GM19240 (cell line): ENCODE data around the gene CHD6.

Experiments used
- DNase-seq: peaks from one replicate; pipeline ENCODE4 v3.0.0; 2011; ENCODE audit warnings: low spot score; ENCODE audit not compliant: insufficient read length

The CHD6 gene

GRCh38 chr20:41467690-41468089 lies 150.5 kb downstream of the CHD6 start:
- DNase-seq, result no peak

GRCh38 chr20:41467220-41467619 lies 151.0 kb downstream of the CHD6 start:
- DNase-seq, result no peak

GRCh38 chr20:41463567-41463966 lies 154.6 kb downstream of the CHD6 start:
- no peak for DNase-seq

GRCh38 chr20:41462372-41463161 lies 155.6 kb downstream of the CHD6 start:
- peak; percentile 22 for DNase-seq

GRCh38 chr20:41458761-41459160 lies 159.4 kb downstream of the CHD6 start:
- no peak for DNase-seq

- no peak for DNase-seq
Measured at GRCh38 chr20:41457173-41457857, 160.9 kb downstream of the CHD6 start.

- DNase-seq, result no peak
Measured at GRCh38 chr20:41456351-41456750, 161.8 kb downstream of the CHD6 start.

- no peak for DNase-seq
Measured at GRCh38 chr20:41454250-41454649, 163.9 kb downstream of the CHD6 start.

GRCh38 chr20:41453010-41453950 lies 164.9 kb downstream of the CHD6 start:
- no peak for DNase-seq

- DNase-seq, result no peak
Measured at GRCh38 chr20:41452226-41452625, 166.0 kb downstream of the CHD6 start.

GRCh38 chr20:41447006-41447405 lies 171.2 kb downstream of the CHD6 start:
- DNase-seq, result no peak

- no peak for DNase-seq
Measured at GRCh38 chr20:41446456-41446855, 171.7 kb downstream of the CHD6 start.

- DNase-seq, result no peak
Measured at GRCh38 chr20:41444821-41445220, 173.4 kb downstream of the CHD6 start.

- peak; percentile 6 for DNase-seq
Measured at GRCh38 chr20:41443691-41444090, 174.5 kb downstream of the CHD6 start.

- no peak for DNase-seq
Measured at GRCh38 chr20:41440882-41441281, 177.3 kb downstream of the CHD6 start.

GRCh38 chr20:41437836-41438235 lies 180.3 kb downstream of the CHD6 start:
- DNase-seq, result no peak

GRCh38 chr20:41436679-41437078 lies 181.5 kb downstream of the CHD6 start:
- no peak for DNase-seq

GRCh38 chr20:41433203-41433602 lies 185.0 kb downstream of the CHD6 start:
- no peak for DNase-seq

GRCh38 chr20:41432746-41433145 lies 185.4 kb downstream of the CHD6 start:
- no peak for DNase-seq

GRCh38 chr20:41428285-41428684 lies 189.9 kb downstream of the CHD6 start:
- no peak for DNase-seq

- DNase-seq, result no peak
Measured at GRCh38 chr20:41427833-41428232, 190.3 kb downstream of the CHD6 start.

- no peak for DNase-seq
Measured at GRCh38 chr20:41426976-41427375, 191.2 kb downstream of the CHD6 start.
